Liver (tissue), 9 donors: ENCODE data around the gene SEC24D. TPM values are rescaled to one million over a fixed set of nuclear protein-coding genes. Genes with fewer than 3 reads are reported as not detected.

ENCODE experiments used
- DNase-seq: peaks from one replicate; pipeline ENCODE4 v3.0.0-alpha.2; 2017; ENCODE audit warnings: low spot score
- H3K27ac ChIP-seq, 2 donors: one replicate each; pipeline ENCODE4 v1.7.0; 2013; ENCODE audit warnings: inconsistent platforms in 2 of 2, low read length in 2 of 2, control low read depth in 1 of 2, low read depth in 1 of 2, mild to moderate bottlenecking in 1 of 2
- H3K27me3 ChIP-seq, 4 donors: one replicate each; pipeline versions ENCODE4 v1.6.1 to v1.7.0; 2013; ENCODE audit warnings: low read length in 3 of 4, inconsistent platforms in 1 of 4, mild to moderate bottlenecking in 1 of 4, moderate library complexity in 1 of 4; ENCODE audit not compliant: control insufficient read depth in 4 of 4, insufficient read depth in 4 of 4
- H3K36me3 ChIP-seq, 4 donors: one replicate each; pipeline versions ENCODE4 v1.6.1 to v1.7.0; 2013; ENCODE audit warnings: low read length in 3 of 4, mild to moderate bottlenecking in 3 of 4, low read depth in 1 of 4, moderate library complexity in 1 of 4; ENCODE audit not compliant: control insufficient read depth in 4 of 4, insufficient read depth in 3 of 4
- H3K4me1 ChIP-seq, 4 donors: one replicate each; pipeline versions ENCODE4 v1.6.1 to v1.7.0; 2013; ENCODE audit warnings: low read length in 3 of 4, mild to moderate bottlenecking in 3 of 4, moderate library complexity in 1 of 4; ENCODE audit not compliant: control insufficient read depth in 4 of 4, insufficient read depth in 4 of 4
- H3K4me3 ChIP-seq, 3 donors: one replicate each; pipeline versions ENCODE4 v1.6.1 to v1.7.0; 2013; ENCODE audit warnings: low read length in 3 of 3, control low read depth in 1 of 3, low read depth in 1 of 3, mild to moderate bottlenecking in 1 of 3
- H3K9ac ChIP-seq, 2 donors: one replicate each; pipeline ENCODE4 v1.7.0; 2013; ENCODE audit warnings: low read length in 2 of 2, mild to moderate bottlenecking in 2 of 2, moderate library complexity in 2 of 2, control low read depth in 1 of 2, low read depth in 1 of 2
- H3K9me3 ChIP-seq, 4 donors: one replicate each; pipeline versions ENCODE4 v1.6.1 to v1.7.0; 2013; ENCODE audit warnings: low read length in 3 of 4; ENCODE audit not compliant: control insufficient read depth in 4 of 4
- EGR1 ChIP-seq, 2 donors: IDR thresholded peaks; 2 replicates each; pipeline ENCODE4 v1.6.1; 2016 to 2018; ENCODE audit warnings: antibody characterized with exemption in 2 of 2, low read depth in 2 of 2
- FOXA1 ChIP-seq: IDR thresholded peaks from 2 replicates; pipeline ENCODE4 v1.6.1; 2016; ENCODE audit warnings: antibody characterized with exemption
- FOXA2 ChIP-seq: IDR thresholded peaks from 2 replicates; pipeline ENCODE4 v1.6.1; 2016; ENCODE audit warnings: antibody characterized with exemption
- GABPA ChIP-seq, 2 donors: IDR thresholded peaks in 1 of 2; conservative IDR thresholded peaks in 1 of 2; 2 replicates each; pipeline ENCODE4 v1.6.1; 2016; ENCODE audit warnings: antibody characterized with exemption in 2 of 2, mild to moderate bottlenecking in 1 of 2, moderate library complexity in 1 of 2
- HNF4A ChIP-seq, 2 donors: conservative IDR thresholded peaks; 2 replicates each; pipeline ENCODE4 v1.6.1; 2016; ENCODE audit warnings: antibody characterized with exemption in 2 of 2, mild to moderate bottlenecking in 2 of 2
- HNF4G ChIP-seq: IDR thresholded peaks from 2 replicates; pipeline ENCODE4 v1.6.1; 2016; ENCODE audit warnings: antibody characterized with exemption
- JUND ChIP-seq, 2 donors: IDR thresholded peaks; 2 replicates each; pipeline ENCODE4 v1.6.1; 2016; ENCODE audit warnings: antibody characterized with exemption in 2 of 2
- NR2F2 ChIP-seq: IDR thresholded peaks from 2 replicates; pipeline ENCODE4 v1.6.1; 2016; ENCODE audit warnings: antibody characterized with exemption
- RAD21 ChIP-seq, 2 donors: IDR thresholded peaks; 2 replicates each; pipeline ENCODE4 v1.6.1; 2016; ENCODE audit warnings: antibody characterized with exemption in 2 of 2, mild to moderate bottlenecking in 2 of 2
- RXRA ChIP-seq, 2 donors: IDR thresholded peaks; 2 replicates each; pipeline ENCODE4 v1.6.1; 2017 to 2018; ENCODE audit warnings: antibody characterized with exemption in 2 of 2, mild to moderate bottlenecking in 1 of 2
- SP1 ChIP-seq: IDR thresholded peaks from 2 replicates; pipeline ENCODE4 v1.6.1; 2018; ENCODE audit warnings: antibody characterized with exemption, mild to moderate bottlenecking
- TAF1 ChIP-seq: conservative IDR thresholded peaks from 2 replicates; pipeline ENCODE4 v1.6.1; 2016; ENCODE audit warnings: antibody characterized with exemption, mild to moderate bottlenecking
- YY1 ChIP-seq: IDR thresholded peaks from 2 replicates; pipeline ENCODE4 v1.6.1; 2016; ENCODE audit warnings: antibody characterized with exemption, mild to moderate bottlenecking
- WGBS: extraction: QIAGEN DNeasy Blood & Tissue Kit; methylation state at CpG from one replicate; pipeline ENCODE4 v1.1.7; 2013; 5-methylcytosine and 5-hydroxymethylcytosine counted together
- polyA plus RNA-seq, 2 donors: library from polyadenylated mRNA; stranded (reverse) in 1 of 2; unstranded in 1 of 2; fragments of 200-250 nt in 1 of 2; fragments of >200 nt in 1 of 2; fragmentation: Nextera tagmentation in 1 of 2; extraction: Ambion mirVana in 1 of 2; gene quantifications; one replicate each; pipeline versions ENCODE4 v1.2.1 to v1.2.3, GENCODE V29; 2013 to 2015
- total RNA-seq, 2 donors: library from RNA; depleted of rRNA; stranded (reverse); fragments of >200 nt; gene quantifications; one replicate each; pipeline ENCODE4 v1.2.3, GENCODE V29; 2014
- TF ChIP-seq, protein P1 (sequence below): IDR thresholded peaks from 2 replicates; pipeline ENCODE4 v1.6.1; 2016; ENCODE audit warnings: antibody characterized with exemption, mild to moderate bottlenecking
- TF ChIP-seq, protein P2 (sequence below): fragments of 150-350 bp; IDR thresholded peaks from 2 replicates; pipeline ENCODE4 v1.5.1; 2017; ENCODE audit warnings: improper control_type of control experiment, low read depth, low read length; ENCODE audit not compliant: missing input control
- TF ChIP-seq, protein P3 (sequence below): IDR thresholded peaks from 2 replicates; pipeline ENCODE4 v1.6.1; 2016; ENCODE audit warnings: antibody characterized with exemption
- TF ChIP-seq, protein P4 (sequence below): IDR thresholded peaks from 2 replicates; pipeline ENCODE4 v1.6.1; 2016; ENCODE audit warnings: antibody characterized with exemption
- TF ChIP-seq, protein P5 (sequence below): IDR thresholded peaks from 2 replicates; pipeline ENCODE4 v1.6.1; 2016; ENCODE audit warnings: antibody characterized with exemption
- donor health status: healthy.
- donor health status: healthy.
- donor health status: healthy.
- donor health status: healthy.
- donor health status: healthy.

SEC24D gene
- total and polyA plus RNA-seq, 4 donors, result 16.0 to 80.8 (median 33.7) TPM

DNA sequence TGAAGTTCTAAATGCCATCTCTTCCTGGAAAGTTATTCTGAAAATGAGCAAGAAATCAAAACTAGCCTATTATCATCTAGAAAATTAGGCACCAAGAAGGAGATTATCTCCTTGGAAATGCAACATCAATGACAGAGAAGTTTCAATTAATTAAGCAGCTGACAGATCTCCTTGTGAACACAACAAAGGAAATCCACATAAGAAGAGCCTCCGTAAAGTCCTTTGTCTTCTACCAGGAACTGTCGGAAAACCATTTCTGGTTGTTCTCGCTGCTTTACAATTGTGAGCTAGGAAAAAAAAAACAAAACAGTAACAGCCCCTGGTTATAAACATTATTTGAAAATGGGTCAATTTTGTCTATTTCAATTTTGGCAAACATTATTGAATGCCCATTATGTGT is 112.6 kb downstream of the SEC24D start:
- DNase-seq, result no peak
- Histone ChIP-seq H3K27ac (no peak overlapping the region), H3K9ac (no peak overlapping the region), H3K36me3 (peaks cover 2 to 58% (median 45%) of the 10 kb centered on the region in 4 donors), H3K4me3 (no peak overlapping the region), H3K9me3 (no peaks in the 10 kb centered on the region), H3K4me1 (no peaks in the 10 kb centered on the region), H3K27me3 (no peaks in the 10 kb centered on the region)
- WGBS, result 97% methylated on average over 3 of the region's 3 CpGs
- TF ChIP-seq EGR1 (IDR thresholded peaks at IDR 0.05; ENCODE audit: low read depth in 2 of 2) (no peak), YY1 (no peak), TAF1 (no peak), HNF4A (conservative IDR thresholded peaks at IDR 0.05) (no peak), GABPA (IDR thresholded peaks at IDR 0.05 in 1 of 2, conservative IDR thresholded peaks at IDR 0.05 in 1 of 2) (no peak), RAD21 (IDR thresholded peaks at IDR 0.05) (no peak), JUND (IDR thresholded peaks at IDR 0.05) (no peak), FOXA1 (no peak), RXRA (IDR thresholded peaks at IDR 0.05) (no peak), FOXA2 (no peak), HNF4G (no peak), SP1 (no peak), NR2F2 (no peak)
- TF ChIP-seq, protein P1, sequence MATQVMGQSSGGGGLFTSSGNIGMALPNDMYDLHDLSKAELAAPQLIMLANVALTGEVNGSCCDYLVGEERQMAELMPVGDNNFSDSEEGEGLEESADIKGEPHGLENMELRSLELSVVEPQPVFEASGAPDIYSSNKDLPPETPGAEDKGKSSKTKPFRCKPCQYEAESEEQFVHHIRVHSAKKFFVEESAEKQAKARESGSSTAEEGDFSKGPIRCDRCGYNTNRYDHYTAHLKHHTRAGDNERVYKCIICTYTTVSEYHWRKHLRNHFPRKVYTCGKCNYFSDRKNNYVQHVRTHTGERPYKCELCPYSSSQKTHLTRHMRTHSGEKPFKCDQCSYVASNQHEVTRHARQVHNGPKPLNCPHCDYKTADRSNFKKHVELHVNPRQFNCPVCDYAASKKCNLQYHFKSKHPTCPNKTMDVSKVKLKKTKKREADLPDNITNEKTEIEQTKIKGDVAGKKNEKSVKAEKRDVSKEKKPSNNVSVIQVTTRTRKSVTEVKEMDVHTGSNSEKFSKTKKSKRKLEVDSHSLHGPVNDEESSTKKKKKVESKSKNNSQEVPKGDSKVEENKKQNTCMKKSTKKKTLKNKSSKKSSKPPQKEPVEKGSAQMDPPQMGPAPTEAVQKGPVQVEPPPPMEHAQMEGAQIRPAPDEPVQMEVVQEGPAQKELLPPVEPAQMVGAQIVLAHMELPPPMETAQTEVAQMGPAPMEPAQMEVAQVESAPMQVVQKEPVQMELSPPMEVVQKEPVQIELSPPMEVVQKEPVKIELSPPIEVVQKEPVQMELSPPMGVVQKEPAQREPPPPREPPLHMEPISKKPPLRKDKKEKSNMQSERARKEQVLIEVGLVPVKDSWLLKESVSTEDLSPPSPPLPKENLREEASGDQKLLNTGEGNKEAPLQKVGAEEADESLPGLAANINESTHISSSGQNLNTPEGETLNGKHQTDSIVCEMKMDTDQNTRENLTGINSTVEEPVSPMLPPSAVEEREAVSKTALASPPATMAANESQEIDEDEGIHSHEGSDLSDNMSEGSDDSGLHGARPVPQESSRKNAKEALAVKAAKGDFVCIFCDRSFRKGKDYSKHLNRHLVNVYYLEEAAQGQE, result no peak
- TF ChIP-seq, protein P2, sequence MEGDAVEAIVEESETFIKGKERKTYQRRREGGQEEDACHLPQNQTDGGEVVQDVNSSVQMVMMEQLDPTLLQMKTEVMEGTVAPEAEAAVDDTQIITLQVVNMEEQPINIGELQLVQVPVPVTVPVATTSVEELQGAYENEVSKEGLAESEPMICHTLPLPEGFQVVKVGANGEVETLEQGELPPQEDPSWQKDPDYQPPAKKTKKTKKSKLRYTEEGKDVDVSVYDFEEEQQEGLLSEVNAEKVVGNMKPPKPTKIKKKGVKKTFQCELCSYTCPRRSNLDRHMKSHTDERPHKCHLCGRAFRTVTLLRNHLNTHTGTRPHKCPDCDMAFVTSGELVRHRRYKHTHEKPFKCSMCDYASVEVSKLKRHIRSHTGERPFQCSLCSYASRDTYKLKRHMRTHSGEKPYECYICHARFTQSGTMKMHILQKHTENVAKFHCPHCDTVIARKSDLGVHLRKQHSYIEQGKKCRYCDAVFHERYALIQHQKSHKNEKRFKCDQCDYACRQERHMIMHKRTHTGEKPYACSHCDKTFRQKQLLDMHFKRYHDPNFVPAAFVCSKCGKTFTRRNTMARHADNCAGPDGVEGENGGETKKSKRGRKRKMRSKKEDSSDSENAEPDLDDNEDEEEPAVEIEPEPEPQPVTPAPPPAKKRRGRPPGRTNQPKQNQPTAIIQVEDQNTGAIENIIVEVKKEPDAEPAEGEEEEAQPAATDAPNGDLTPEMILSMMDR, result no peak
- TF ChIP-seq, protein P3, sequence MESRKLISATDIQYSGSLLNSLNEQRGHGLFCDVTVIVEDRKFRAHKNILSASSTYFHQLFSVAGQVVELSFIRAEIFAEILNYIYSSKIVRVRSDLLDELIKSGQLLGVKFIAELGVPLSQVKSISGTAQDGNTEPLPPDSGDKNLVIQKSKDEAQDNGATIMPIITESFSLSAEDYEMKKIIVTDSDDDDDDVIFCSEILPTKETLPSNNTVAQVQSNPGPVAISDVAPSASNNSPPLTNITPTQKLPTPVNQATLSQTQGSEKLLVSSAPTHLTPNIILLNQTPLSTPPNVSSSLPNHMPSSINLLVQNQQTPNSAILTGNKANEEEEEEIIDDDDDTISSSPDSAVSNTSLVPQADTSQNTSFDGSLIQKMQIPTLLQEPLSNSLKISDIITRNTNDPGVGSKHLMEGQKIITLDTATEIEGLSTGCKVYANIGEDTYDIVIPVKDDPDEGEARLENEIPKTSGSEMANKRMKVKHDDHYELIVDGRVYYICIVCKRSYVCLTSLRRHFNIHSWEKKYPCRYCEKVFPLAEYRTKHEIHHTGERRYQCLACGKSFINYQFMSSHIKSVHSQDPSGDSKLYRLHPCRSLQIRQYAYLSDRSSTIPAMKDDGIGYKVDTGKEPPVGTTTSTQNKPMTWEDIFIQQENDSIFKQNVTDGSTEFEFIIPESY, result no peak
- TF ChIP-seq, protein P4, sequence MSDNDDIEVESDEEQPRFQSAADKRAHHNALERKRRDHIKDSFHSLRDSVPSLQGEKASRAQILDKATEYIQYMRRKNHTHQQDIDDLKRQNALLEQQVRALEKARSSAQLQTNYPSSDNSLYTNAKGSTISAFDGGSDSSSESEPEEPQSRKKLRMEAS, result no peak
- TF ChIP-seq, protein P5, sequence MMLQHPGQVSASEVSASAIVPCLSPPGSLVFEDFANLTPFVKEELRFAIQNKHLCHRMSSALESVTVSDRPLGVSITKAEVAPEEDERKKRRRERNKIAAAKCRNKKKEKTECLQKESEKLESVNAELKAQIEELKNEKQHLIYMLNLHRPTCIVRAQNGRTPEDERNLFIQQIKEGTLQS, result no peak
